Esophagus muscularis mucosa (tissue), 4 donors: ENCODE results near the gene SAMD9L. TPM values are rescaled to one million over a fixed set of nuclear protein-coding genes. Genes with fewer than 3 reads are reported as not detected.

Source experiments
- DNase-seq: peaks from one replicate; pipeline ENCODE4 v3.0.0-alpha.2; 2017; ENCODE audit errors: extremely low spot score
- H3K27ac ChIP-seq, 4 donors: fragments of 200-600 bp; sonication (generic); replicated peaks in 1 of 4; 1 replicate in 3 of 4; 2 replicates in 1 of 4; pipeline ENCODE4 v1.5.1; 2016 to 2019; ENCODE audit warnings: mild to moderate bottlenecking in 1 of 4
- H3K27me3 ChIP-seq, 4 donors: fragments of 200-600 bp; sonication (generic); one replicate each; pipeline versions ENCODE4 v1.5.1 to v1.6.0; 2016 to 2019
- H3K36me3 ChIP-seq, 4 donors: fragments of 200-600 bp; sonication (generic); one replicate each; pipeline ENCODE4 v1.5.1; 2016 to 2019
- H3K4me1 ChIP-seq, 4 donors: fragments of 200-600 bp; sonication (generic); one replicate each; pipeline ENCODE4 v1.5.1; 2016 to 2019
- H3K4me3 ChIP-seq, 4 donors: fragments of 200-600 bp; sonication (generic); 1 replicate in 2 of 4; 2 replicates in 2 of 4; pipeline ENCODE4 v1.5.1; 2016 to 2019; ENCODE audit warnings: mild to moderate bottlenecking in 4 of 4, moderate library complexity in 1 of 4
- H3K9me3 ChIP-seq, 4 donors: fragments of 200-600 bp; sonication (generic); 1 replicate in 3 of 4; 2 replicates in 1 of 4; pipeline ENCODE4 v1.5.1; 2016 to 2019
- EP300 ChIP-seq: sonication (generic); formaldehyde crosslinking; IDR thresholded peaks from one replicate; pipeline ENCODE4 v1.6.1; 2017; ENCODE audit warnings: antibody characterized with exemption
- POLR2A ChIP-seq: fragments of 450-650 bp; IDR thresholded peaks from one replicate; pipeline ENCODE4 v1.6.1; 2017; ENCODE audit warnings: antibody characterized with exemption, moderate library complexity, mild to moderate bottlenecking, low read depth
- POLR2AphosphoS5 ChIP-seq, 2 donors: sonication (generic); formaldehyde crosslinking; IDR thresholded peaks; one replicate each; pipeline ENCODE4 v1.6.1; 2017; ENCODE audit warnings: antibody characterized with exemption in 2 of 2
- WGBS: methylation state at CpG from one replicate; pipeline ENCODE4 v1.1.5; 2018; 5-methylcytosine and 5-hydroxymethylcytosine counted together
- intact Hi-C: fragments of 100-400 bp; cut with DNase I; formaldehyde crosslinking; loops from one replicate; pipeline ENCODE4 v1.15.1; 2023
- total RNA-seq, 4 donors: library from RNA; depleted of rRNA; stranded (reverse); fragments of >200 nt; gene quantifications; one replicate each; pipeline versions ENCODE4 v1.1.0 to v1.2.1, GENCODE V29; 2016
- TF ChIP-seq, protein P1 (sequence below), 3 experiments: fragments of 200-600 bp in 2 of 3; fragments of 450-650 bp in 1 of 3; sonication (generic) in 2 of 3; IDR thresholded peaks; one replicate each; pipeline ENCODE4 v1.5.1; 2017 to 2019; ENCODE audit warnings: antibody characterized with exemption in 3 of 3, mild to moderate bottlenecking in 2 of 3, moderate library complexity in 1 of 3

Gene SAMD9L
- total RNA-seq = 1 to 10 TPM; 3.7 to 6.6 (median 5.0) TPM

- H3K36me3 ChIP-seq = peaks cover 6 to 16% (median 13%) of the 10 kb centered on the region in 4 donors
- TF ChIP-seq, protein P1, sequence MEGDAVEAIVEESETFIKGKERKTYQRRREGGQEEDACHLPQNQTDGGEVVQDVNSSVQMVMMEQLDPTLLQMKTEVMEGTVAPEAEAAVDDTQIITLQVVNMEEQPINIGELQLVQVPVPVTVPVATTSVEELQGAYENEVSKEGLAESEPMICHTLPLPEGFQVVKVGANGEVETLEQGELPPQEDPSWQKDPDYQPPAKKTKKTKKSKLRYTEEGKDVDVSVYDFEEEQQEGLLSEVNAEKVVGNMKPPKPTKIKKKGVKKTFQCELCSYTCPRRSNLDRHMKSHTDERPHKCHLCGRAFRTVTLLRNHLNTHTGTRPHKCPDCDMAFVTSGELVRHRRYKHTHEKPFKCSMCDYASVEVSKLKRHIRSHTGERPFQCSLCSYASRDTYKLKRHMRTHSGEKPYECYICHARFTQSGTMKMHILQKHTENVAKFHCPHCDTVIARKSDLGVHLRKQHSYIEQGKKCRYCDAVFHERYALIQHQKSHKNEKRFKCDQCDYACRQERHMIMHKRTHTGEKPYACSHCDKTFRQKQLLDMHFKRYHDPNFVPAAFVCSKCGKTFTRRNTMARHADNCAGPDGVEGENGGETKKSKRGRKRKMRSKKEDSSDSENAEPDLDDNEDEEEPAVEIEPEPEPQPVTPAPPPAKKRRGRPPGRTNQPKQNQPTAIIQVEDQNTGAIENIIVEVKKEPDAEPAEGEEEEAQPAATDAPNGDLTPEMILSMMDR (IDR thresholded peaks at IDR 0.05) = no peak
- no peak for TF ChIP-seq POLR2A
- no peak for TF ChIP-seq EP300
- TF ChIP-seq POLR2AphosphoS5 (IDR thresholded peaks at IDR 0.05) = no peak
- WGBS = 47% methylated on average over 2 of the region's 2 CpGs
- H3K4me1 ChIP-seq = peaks cover 3 to 24% (median 12%) of the 10 kb centered on the region in 4 donors
- peak within 1 kb of the TSS; percentile 46 to 61 (median 50) for H3K4me3 ChIP-seq
- no peaks in the 10 kb centered on the region for H3K9me3 ChIP-seq
- intact Hi-C loops = no loop called here
- H3K27ac ChIP-seq = peak within 1 kb of the TSS; percentile 18 to 56 (median 46)
- no peak for DNase-seq
- no peaks in the 10 kb centered on the region for H3K27me3 ChIP-seq
Observed at GRCh38 chr7:93148144-93148543, at the start of gene SAMD9L. TSS of gene SAMD9L (minus strand) at chr7:93148385. CDS start at chr7:93135971, 12,414 bp downstream.

DNA sequence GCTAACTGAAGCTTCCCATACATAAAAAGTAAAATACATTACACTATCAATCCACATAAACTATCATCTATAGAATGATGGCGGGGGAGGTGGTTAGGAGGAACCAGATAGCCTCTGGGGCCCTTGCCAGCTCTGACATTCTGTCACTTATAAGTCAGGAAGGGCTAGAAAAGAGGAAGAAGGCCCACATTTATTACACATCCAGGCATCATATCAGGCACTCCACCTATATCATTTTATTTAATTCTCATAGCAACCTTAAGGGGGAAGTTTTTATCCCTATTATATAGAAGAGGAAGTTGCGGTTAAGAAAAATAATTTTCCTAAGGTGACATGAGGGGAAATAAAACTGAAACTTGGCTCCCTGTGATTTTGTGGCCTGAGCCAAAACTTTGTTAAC is 48.2 kb upstream of the SAMD9L start:
- Histone ChIP-seq H3K9me3 (no peaks in the 10 kb centered on the region), H3K27me3 (no peaks in the 10 kb centered on the region), H3K27ac (no peak overlapping the region), H3K36me3 (no peaks in the 10 kb centered on the region), H3K4me3 (no peak overlapping the region), H3K4me1 (no peaks in the 10 kb centered on the region)
- no peak for TF ChIP-seq POLR2AphosphoS5 (IDR thresholded peaks at IDR 0.05)
- no peak for TF ChIP-seq POLR2A
- TF ChIP-seq EP300 = no peak
- TF ChIP-seq, protein P1 (IDR thresholded peaks at IDR 0.05) = no peak
- no peak for DNase-seq
- intact Hi-C loops = no loop called here
- 57% methylated on average over 2 of the region's 2 CpGs for WGBS

GRCh38 chr7:93194386-93194785 is 46.2 kb upstream of the SAMD9L start:
- 56% methylated on average over 3 of the region's 3 CpGs for WGBS
- Histone ChIP-seq H3K4me3 (no peak overlapping the region), H3K27ac (no peak overlapping the region), H3K4me1 (no peaks in the 10 kb centered on the region), H3K36me3 (no peaks in the 10 kb centered on the region), H3K9me3 (no peaks in the 10 kb centered on the region), H3K27me3 (no peaks in the 10 kb centered on the region)
- intact Hi-C loops = no loop called here
- no peak for TF ChIP-seq POLR2AphosphoS5 (IDR thresholded peaks at IDR 0.05)
- TF ChIP-seq POLR2A = no peak
- TF ChIP-seq, protein P1 (IDR thresholded peaks at IDR 0.05) = no peak
- no peak for TF ChIP-seq EP300
- DNase-seq = no peak

DNA sequence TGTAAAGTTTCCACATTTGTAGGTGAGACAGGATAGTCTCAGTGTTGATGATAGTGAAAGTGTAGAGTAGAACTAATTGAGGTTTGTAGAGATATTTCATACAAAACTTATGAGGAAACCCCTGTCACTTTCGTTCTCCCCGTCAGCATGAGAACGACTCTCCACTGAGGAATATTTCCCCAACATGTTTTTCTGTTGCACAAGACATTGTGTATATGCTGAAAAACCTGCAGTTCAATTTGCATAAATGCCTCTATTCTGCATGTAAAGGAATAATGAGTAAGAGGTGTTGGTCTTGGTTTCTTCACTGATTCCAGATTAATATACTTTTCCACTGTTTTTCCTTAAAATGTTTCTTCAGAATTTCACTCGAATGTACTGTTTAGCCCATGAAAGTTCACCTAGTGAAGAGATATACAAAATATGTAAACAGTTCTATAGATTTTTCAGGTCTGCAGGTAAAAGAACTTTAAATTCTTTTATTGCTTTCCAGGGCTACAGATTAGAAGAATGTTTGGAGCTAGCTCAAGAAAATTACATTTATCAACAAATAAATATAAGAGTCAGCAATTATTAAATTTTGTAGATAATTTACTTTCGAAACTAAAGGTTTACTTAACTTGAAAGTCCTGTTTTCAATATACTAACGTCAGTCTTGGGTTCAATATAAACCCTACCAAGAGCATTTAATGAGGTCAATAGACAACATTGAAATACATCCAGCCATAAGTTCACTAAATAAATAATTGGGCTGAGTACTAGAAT is 40.9 kb upstream of the SAMD9L start:
- H3K4me3 ChIP-seq = no peak overlapping the region
- H3K27me3 ChIP-seq = no peaks in the 10 kb centered on the region
- TF ChIP-seq POLR2AphosphoS5 (IDR thresholded peaks at IDR 0.05) = no peak
- no peak for TF ChIP-seq POLR2A
- TF ChIP-seq, protein P1 (IDR thresholded peaks at IDR 0.05) = no peak
- TF ChIP-seq EP300 = no peak
- H3K36me3 ChIP-seq = no peaks in the 10 kb centered on the region
- no peaks in the 10 kb centered on the region for H3K9me3 ChIP-seq
- DNase-seq = no peak
- 67% methylated on average over 6 of the region's 6 CpGs for WGBS
- intact Hi-C loops = no loop called here
- no peaks in the 10 kb centered on the region for H3K4me1 ChIP-seq
- H3K27ac ChIP-seq = no peak overlapping the region
